ENCODE results near the gene UNC80. TPM values are rescaled to one million over a fixed set of nuclear protein-coding genes. Genes with fewer than 3 reads are reported as not detected.

UNC80 gene
- total RNA-seq, 1 experiment from 2014 or later = 0.48 TPM

DNA sequence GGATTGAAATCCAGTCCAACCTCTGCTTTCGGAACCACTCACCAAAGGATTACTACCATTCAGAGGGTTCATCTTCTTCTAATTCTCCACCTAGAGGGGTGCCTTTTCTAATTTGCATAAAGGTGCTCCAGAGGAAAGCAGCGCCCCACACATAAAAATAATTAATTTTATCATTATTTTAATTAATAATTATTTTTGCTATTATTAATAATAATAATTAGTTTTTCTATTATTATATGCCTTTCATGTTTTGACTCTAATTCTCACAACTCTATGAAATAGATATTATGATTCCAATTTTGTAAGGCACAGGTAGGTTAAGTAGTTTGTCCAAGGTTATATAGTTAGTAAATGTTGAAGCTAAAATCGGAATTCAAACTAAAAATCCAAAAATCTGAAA, 51.9 kb downstream of the UNC80 start:
- ATAC-seq = no peak
- no peak overlapping the region for H3K27ac Mint-ChIP-seq
- TF ChIP-seq, protein P1, sequence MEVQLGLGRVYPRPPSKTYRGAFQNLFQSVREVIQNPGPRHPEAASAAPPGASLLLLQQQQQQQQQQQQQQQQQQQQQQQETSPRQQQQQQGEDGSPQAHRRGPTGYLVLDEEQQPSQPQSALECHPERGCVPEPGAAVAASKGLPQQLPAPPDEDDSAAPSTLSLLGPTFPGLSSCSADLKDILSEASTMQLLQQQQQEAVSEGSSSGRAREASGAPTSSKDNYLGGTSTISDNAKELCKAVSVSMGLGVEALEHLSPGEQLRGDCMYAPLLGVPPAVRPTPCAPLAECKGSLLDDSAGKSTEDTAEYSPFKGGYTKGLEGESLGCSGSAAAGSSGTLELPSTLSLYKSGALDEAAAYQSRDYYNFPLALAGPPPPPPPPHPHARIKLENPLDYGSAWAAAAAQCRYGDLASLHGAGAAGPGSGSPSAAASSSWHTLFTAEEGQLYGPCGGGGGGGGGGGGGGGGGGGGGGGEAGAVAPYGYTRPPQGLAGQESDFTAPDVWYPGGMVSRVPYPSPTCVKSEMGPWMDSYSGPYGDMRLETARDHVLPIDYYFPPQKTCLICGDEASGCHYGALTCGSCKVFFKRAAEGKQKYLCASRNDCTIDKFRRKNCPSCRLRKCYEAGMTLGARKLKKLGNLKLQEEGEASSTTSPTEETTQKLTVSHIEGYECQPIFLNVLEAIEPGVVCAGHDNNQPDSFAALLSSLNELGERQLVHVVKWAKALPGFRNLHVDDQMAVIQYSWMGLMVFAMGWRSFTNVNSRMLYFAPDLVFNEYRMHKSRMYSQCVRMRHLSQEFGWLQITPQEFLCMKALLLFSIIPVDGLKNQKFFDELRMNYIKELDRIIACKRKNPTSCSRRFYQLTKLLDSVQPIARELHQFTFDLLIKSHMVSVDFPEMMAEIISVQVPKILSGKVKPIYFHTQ (CRISPR knock-in tag; IDR thresholded peaks at IDR 0.05) = no peak
- peak; percentile 92 for TF ChIP-seq HMGA2 (CRISPR knock-in tag; IDR thresholded peaks at IDR 0.05)
- peaks cover 8% of the 10 kb centered on the region; the same call in 1 of the 2 replicates for H3K27me3 Mint-ChIP-seq (ENCODE audit: low read depth)
- no peak overlapping the region for H3K4me3 Mint-ChIP-seq
- H3K36me3 Mint-ChIP-seq = peaks cover 23% of the 10 kb centered on the region
- no peak for DNase-seq (ENCODE audit: low spot score)
- ChIA-PET CTCF (no interaction called here), POLR2A (no interaction called here)
- H3K4me1 Mint-ChIP-seq = peaks cover 8% of the 10 kb centered on the region
- peaks cover 27% of the 10 kb centered on the region for H3K9me3 Mint-ChIP-seq

DNA sequence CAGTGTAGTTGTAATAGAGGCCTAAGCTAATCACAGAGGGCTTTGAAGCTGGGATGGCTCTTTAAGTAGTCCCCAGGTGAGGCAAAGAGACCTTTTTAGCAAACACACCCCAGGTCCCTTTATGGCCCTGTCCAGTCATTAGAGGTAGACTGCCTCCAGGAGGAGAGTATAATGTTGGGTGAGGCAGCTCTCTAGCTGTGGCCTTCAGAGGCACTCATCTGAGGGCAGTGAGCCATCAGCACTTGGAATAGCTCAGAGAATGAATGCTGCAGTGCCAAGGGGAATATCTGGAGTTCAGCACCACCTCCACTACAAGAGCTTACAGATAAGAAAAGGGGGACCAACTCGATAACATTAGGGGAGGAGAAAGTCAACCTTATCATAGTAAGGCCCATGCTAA, 52.8 kb downstream of the UNC80 start:
- ChIA-PET CTCF (interaction anchor here (1.3 kb wide), 1 partner anchor 53 kb away, joined by 3 read pairs; the partner anchor contains the start of gene UNC80), POLR2A (no interaction called here)
- H3K27ac Mint-ChIP-seq = no peak overlapping the region
- peaks cover 27% of the 10 kb centered on the region for H3K9me3 Mint-ChIP-seq
- H3K4me1 Mint-ChIP-seq = 0 out of 2 replicates have a peak, but pooled peaks cover 2% of the 10 kb centered on the region
- peaks cover 21% of the 10 kb centered on the region for H3K36me3 Mint-ChIP-seq
- no peak for DNase-seq (ENCODE audit: low spot score)
- H3K4me3 Mint-ChIP-seq = no peak overlapping the region
- peaks cover 8% of the 10 kb centered on the region; the same call in 1 of the 2 replicates for H3K27me3 Mint-ChIP-seq (ENCODE audit: low read depth)
- no peak for ATAC-seq
- TF ChIP-seq, protein P2, sequence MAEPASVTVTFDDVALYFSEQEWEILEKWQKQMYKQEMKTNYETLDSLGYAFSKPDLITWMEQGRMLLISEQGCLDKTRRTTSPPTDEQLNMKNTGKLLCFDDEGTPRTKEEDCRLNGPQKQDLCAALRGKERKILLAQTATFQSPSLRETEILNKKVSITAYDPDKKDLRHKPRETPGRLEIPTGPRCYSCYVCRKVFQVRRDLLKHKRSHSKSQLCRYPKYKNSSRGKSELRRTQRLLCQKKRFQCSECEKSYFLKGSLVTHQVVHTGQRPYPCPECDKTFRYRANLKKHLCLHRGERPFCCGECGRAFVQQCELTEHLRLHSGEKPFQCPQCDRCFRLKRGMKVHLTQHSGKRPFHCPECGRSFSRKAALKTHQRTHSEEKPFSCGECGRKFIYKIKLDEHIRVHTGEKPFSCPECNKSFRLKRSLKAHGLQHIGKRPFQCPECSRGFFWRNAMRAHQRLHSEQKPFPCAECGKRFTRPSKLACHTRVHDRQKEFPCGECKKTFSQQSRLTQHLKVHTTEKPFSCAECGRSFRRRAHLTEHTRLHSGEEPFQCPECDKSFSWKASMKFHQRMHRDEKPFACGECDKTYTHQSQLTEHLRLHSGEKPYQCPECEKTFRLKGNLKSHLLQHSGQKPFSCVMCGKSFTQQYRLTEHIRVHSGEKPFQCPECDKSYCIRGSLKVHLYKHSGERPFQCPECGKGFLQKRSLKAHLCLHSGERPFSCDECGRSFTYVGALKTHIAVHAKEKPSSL (CRISPR knock-in tag; conservative IDR thresholded peaks at IDR 0.05) = no peak
- TF ChIP-seq CREB1 (CRISPR knock-in tag; IDR thresholded peaks at IDR 0.05) (no peak), NR3C1 (CRISPR knock-in tag; conservative IDR thresholded peaks at IDR 0.05; ENCODE audit: low read depth) (no peak), FOXP1 (CRISPR knock-in tag; IDR thresholded peaks at IDR 0.05; ENCODE audit: borderline replicate concordance) (no peak), ETV6 (CRISPR knock-in tag; IDR thresholded peaks at IDR 0.05) (no peak), KAT7 (CRISPR knock-in tag; IDR thresholded peaks at IDR 0.05; ENCODE audit: borderline replicate concordance) (no peak), ZNF671 (CRISPR knock-in tag; IDR thresholded peaks at IDR 0.05) (no peak), OVOL2 (CRISPR knock-in tag; IDR thresholded peaks at IDR 0.05; ENCODE audit: borderline replicate concordance) (no peak)
- TF ChIP-seq, protein P3, sequence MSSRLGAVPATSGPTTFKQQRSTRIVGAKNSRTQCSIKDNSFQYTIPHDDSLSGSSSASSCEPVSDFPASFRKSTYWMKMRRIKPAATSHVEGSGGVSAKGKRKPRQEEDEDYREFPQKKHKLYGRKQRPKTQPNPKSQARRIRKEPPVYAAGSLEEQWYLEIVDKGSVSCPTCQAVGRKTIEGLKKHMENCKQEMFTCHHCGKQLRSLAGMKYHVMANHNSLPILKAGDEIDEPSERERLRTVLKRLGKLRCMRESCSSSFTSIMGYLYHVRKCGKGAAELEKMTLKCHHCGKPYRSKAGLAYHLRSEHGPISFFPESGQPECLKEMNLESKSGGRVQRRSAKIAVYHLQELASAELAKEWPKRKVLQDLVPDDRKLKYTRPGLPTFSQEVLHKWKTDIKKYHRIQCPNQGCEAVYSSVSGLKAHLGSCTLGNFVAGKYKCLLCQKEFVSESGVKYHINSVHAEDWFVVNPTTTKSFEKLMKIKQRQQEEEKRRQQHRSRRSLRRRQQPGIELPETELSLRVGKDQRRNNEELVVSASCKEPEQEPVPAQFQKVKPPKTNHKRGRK (CRISPR knock-in tag; IDR thresholded peaks at IDR 0.05; ENCODE audit: borderline replicate concordance) = no peak
- TF ChIP-seq, protein P4, sequence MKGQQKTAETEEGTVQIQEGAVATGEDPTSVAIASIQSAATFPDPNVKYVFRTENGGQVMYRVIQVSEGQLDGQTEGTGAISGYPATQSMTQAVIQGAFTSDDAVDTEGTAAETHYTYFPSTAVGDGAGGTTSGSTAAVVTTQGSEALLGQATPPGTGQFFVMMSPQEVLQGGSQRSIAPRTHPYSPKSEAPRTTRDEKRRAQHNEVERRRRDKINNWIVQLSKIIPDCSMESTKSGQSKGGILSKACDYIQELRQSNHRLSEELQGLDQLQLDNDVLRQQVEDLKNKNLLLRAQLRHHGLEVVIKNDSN (CRISPR knock-in tag; IDR thresholded peaks at IDR 0.05) = no peak
- TF ChIP-seq, protein P5, sequence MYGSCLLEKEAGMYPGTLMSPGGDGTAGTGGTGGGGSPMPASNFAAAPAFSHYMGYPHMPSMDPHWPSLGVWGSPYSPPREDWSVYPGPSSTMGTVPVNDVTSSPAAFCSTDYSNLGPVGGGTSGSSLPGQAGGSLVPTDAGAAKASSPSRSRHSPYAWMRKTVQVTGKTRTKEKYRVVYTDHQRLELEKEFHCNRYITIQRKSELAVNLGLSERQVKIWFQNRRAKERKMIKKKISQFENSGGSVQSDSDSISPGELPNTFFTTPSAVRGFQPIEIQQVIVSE (CRISPR knock-in tag; IDR thresholded peaks at IDR 0.05; ENCODE audit: borderline replicate concordance) = no peak
- TF ChIP-seq, protein P6, sequence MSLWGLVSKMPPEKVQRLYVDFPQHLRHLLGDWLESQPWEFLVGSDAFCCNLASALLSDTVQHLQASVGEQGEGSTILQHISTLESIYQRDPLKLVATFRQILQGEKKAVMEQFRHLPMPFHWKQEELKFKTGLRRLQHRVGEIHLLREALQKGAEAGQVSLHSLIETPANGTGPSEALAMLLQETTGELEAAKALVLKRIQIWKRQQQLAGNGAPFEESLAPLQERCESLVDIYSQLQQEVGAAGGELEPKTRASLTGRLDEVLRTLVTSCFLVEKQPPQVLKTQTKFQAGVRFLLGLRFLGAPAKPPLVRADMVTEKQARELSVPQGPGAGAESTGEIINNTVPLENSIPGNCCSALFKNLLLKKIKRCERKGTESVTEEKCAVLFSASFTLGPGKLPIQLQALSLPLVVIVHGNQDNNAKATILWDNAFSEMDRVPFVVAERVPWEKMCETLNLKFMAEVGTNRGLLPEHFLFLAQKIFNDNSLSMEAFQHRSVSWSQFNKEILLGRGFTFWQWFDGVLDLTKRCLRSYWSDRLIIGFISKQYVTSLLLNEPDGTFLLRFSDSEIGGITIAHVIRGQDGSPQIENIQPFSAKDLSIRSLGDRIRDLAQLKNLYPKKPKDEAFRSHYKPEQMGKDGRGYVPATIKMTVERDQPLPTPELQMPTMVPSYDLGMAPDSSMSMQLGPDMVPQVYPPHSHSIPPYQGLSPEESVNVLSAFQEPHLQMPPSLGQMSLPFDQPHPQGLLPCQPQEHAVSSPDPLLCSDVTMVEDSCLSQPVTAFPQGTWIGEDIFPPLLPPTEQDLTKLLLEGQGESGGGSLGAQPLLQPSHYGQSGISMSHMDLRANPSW (CRISPR knock-in tag; conservative IDR thresholded peaks at IDR 0.05; ENCODE audit: low read depth) = no peak
- TF ChIP-seq, protein P7, sequence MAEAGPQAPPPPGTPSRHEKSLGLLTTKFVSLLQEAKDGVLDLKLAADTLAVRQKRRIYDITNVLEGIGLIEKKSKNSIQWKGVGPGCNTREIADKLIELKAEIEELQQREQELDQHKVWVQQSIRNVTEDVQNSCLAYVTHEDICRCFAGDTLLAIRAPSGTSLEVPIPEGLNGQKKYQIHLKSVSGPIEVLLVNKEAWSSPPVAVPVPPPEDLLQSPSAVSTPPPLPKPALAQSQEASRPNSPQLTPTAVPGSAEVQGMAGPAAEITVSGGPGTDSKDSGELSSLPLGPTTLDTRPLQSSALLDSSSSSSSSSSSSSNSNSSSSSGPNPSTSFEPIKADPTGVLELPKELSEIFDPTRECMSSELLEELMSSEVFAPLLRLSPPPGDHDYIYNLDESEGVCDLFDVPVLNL (CRISPR knock-in tag; IDR thresholded peaks at IDR 0.05; ENCODE audit: borderline replicate concordance, low read depth) = no peak
- TF ChIP-seq, protein P8, sequence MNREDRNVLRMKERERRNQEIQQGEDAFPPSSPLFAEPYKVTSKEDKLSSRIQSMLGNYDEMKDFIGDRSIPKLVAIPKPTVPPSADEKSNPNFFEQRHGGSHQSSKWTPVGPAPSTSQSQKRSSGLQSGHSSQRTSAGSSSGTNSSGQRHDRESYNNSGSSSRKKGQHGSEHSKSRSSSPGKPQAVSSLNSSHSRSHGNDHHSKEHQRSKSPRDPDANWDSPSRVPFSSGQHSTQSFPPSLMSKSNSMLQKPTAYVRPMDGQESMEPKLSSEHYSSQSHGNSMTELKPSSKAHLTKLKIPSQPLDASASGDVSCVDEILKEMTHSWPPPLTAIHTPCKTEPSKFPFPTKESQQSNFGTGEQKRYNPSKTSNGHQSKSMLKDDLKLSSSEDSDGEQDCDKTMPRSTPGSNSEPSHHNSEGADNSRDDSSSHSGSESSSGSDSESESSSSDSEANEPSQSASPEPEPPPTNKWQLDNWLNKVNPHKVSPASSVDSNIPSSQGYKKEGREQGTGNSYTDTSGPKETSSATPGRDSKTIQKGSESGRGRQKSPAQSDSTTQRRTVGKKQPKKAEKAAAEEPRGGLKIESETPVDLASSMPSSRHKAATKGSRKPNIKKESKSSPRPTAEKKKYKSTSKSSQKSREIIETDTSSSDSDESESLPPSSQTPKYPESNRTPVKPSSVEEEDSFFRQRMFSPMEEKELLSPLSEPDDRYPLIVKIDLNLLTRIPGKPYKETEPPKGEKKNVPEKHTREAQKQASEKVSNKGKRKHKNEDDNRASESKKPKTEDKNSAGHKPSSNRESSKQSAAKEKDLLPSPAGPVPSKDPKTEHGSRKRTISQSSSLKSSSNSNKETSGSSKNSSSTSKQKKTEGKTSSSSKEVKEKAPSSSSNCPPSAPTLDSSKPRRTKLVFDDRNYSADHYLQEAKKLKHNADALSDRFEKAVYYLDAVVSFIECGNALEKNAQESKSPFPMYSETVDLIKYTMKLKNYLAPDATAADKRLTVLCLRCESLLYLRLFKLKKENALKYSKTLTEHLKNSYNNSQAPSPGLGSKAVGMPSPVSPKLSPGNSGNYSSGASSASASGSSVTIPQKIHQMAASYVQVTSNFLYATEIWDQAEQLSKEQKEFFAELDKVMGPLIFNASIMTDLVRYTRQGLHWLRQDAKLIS (CRISPR knock-in tag; IDR thresholded peaks at IDR 0.05; ENCODE audit: borderline replicate concordance) = no peak

Data from WTC11 (cell line).